Heart right ventricle (tissue), 16 donors: Measurements from ENCODE around the gene UQCR10. TPM values are rescaled to one million over a fixed set of nuclear protein-coding genes. Genes with fewer than 3 reads are reported as not detected.
"Not testable (repeated sequence)": the region's sequence is repeated elsewhere in the genome, so short reads cannot be mapped to it uniquely, and the experiment has no call there.

ENCODE experiments used
- ATAC-seq, 8 donors: fragments of 200-7000 bp; cut with Tn5 transposase; one replicate each; pipeline ENCODE4 v1.9.1; 2020; ENCODE audit warnings: mild to moderate bottlenecking in 8 of 8, moderate library complexity in 8 of 8, moderate number of reproducible peaks in 1 of 8
- DNase-seq, 2 donors: peaks; one replicate each; pipeline ENCODE4 v3.0.0-alpha.2; 2020
- H3K27ac ChIP-seq, 10 donors: fragments of 200-600 bp; sonication (generic) in 2 of 10; one replicate each; pipeline versions ENCODE4 v1.5.0 to v1.8.0; 2020 to 2022; ENCODE audit warnings: mild to moderate bottlenecking in 3 of 10
- H3K27me3 ChIP-seq, 7 donors: fragments of 200-600 bp; one replicate each; pipeline ENCODE4 v1.8.0; 2021 to 2022; ENCODE audit warnings: mild to moderate bottlenecking in 2 of 7
- H3K36me3 ChIP-seq, 9 donors: fragments of 200-600 bp; sonication (generic) in 1 of 9; one replicate each; pipeline versions ENCODE4 v1.5.0 to v1.8.0; 2020 to 2022; ENCODE audit warnings: mild to moderate bottlenecking in 2 of 9
- H3K4me1 ChIP-seq, 9 donors: fragments of 200-600 bp; sonication (generic) in 1 of 9; one replicate each; pipeline versions ENCODE4 v1.5.0 to v1.8.0; 2020 to 2022; ENCODE audit warnings: mild to moderate bottlenecking in 4 of 9
- H3K4me3 ChIP-seq, 10 donors: fragments of 200-600 bp; sonication (generic) in 2 of 10; one replicate each; pipeline versions ENCODE4 v1.5.0 to v1.8.0; 2020 to 2022; ENCODE audit warnings: mild to moderate bottlenecking in 7 of 10, moderate library complexity in 2 of 10
- H3K9me3 ChIP-seq, 11 donors: fragments of 200-600 bp in 10 of 11; sonication (generic) in 2 of 11; one replicate each; pipeline versions ENCODE4 v1.5.0 to v1.8.0; 2013 to 2022; ENCODE audit warnings: mild to moderate bottlenecking in 2 of 11, control low read depth in 1 of 11, moderate library complexity in 1 of 11
- WGBS, 2 donors: extraction: QIAGEN DNeasy Blood & Tissue Kit; methylation state at CpG; one replicate each; pipeline ENCODE4 v1.1.7; 2013; ENCODE audit warnings: inconsistent platforms in 1 of 2; 5-methylcytosine and 5-hydroxymethylcytosine counted together
- intact Hi-C, 10 donors: fragments of 100-400 bp; cut with DNase I; formaldehyde crosslinking; loops; one replicate each; pipeline versions ENCODE4 v1.11.1 to v1.14.2; 2022
- polyA plus RNA-seq, 2 donors: library from polyadenylated mRNA; stranded (reverse); fragments of 200-250 nt; gene quantifications; one replicate each; pipeline ENCODE4 v1.2.3, GENCODE V29; 2013
- total RNA-seq, 10 donors: library from RNA; stranded (reverse); fragmentation: NEBNext Ultra II Directional in 3 of 10; extraction: Animal tissue kit (Norgen Biotek cat#: 25700) in 3 of 10; gene quantifications; one replicate each; pipeline versions ENCODE4 v1.2.1 to v1.2.4, GENCODE V29; 2021 to 2023
- TF ChIP-seq, protein P1 (sequence below), 9 donors: fragments of 200-600 bp; sonication (generic) in 2 of 9; IDR thresholded peaks; one replicate each; pipeline versions ENCODE4 v1.5.0 to v1.8.0; 2021 to 2022; ENCODE audit warnings: antibody characterized with exemption in 9 of 9, mild to moderate bottlenecking in 5 of 9, moderate library complexity in 1 of 9
- donor health status: Arrhythmogenic right ventricular cardiomyopathy.
- donor health status: ischemic (EF 13 %, LVEDD 7.1; RV severe dilation, severe dysfunction).
- donor health status: healthy with polysubstance abuse.
- donor health status: DM: no; HTN: yes; CAD: no.
- donor health status: DM: no; HTN: no; CAD: no.
- donor health status: ischemic (EF 25% LVEDD 6.9; RV normal size, moderate dysfunction).
- donor health status: ischemic (EF 25% LVEDD 5.7; RV mildly dilated, moderate dysfunction).
- donor health status: healthy.
- donor health status: DM: yes; HTN: yes; CAD: no.
- donor health status: Ischemic cardiomyopathy.
- donor health status: ischemic (EF 35%, LVEDD 5.7; RV mildly dilated, moderate dysfunction).
- donor health status: nonischemic (EF 11% LVEDD 7.7; RV severe dilation, severe dysfunction).
- donor health status: DM: yes; HTN: yes; CAD: no.
- donor health status: PGD.
- donor health status: ischemic (EF 29% LVEDD 5.4; RV normal size, mild dysfunction).
- donor health status: nonischemic (EF 23%, LVEDD 6.1; RV moderate dilation, normal function).

The UQCR10 gene
- total and polyA plus RNA-seq, 12 donors = 296 to 963 (median 367) TPM

DNA sequence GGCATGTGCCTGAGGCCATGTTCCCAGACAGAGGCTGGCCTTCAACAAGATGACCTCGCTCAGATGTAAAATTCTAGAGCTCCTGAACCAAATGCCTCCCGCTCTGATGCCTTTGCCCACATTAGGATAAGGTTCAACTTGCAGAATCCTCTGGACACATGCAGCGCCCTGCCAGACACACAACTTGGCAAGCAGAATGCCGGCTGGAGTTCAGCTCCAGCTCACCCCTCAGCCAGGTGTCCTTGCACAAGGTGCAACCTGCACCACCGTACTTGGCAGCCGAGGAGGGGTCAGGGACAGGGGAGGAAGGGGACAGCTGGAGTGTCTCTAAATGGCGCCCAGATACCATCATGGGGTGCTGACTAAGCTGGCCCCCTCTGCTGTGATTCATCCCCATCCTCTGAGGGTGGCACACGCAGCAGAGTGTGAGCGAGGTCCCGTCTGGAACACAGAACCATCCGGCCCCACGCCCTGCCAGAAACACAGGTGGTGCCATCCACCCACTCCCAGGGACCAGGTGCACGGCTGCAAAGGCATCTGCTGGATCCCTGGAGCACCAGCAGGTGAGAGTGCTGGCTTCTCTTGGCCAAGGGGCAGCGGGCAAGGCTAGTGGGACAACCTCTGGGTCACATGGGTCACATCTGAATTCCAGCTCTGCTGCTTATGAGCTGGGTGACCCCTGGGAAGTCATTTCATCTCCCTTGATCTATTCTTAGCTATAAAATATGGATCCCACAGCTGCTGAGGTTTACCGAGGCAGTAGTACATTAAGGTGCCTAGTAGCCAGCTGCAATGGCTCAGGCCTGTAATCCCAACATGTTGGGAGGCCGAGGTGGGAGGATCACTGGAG, 13.1 kb upstream of the UQCR10 start:
- 82 to 94% methylated on average over 16 of the region's 16 CpGs for WGBS, 2 donors
- TF ChIP-seq, protein P1, sequence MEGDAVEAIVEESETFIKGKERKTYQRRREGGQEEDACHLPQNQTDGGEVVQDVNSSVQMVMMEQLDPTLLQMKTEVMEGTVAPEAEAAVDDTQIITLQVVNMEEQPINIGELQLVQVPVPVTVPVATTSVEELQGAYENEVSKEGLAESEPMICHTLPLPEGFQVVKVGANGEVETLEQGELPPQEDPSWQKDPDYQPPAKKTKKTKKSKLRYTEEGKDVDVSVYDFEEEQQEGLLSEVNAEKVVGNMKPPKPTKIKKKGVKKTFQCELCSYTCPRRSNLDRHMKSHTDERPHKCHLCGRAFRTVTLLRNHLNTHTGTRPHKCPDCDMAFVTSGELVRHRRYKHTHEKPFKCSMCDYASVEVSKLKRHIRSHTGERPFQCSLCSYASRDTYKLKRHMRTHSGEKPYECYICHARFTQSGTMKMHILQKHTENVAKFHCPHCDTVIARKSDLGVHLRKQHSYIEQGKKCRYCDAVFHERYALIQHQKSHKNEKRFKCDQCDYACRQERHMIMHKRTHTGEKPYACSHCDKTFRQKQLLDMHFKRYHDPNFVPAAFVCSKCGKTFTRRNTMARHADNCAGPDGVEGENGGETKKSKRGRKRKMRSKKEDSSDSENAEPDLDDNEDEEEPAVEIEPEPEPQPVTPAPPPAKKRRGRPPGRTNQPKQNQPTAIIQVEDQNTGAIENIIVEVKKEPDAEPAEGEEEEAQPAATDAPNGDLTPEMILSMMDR (IDR thresholded peaks at IDR 0.05) = no peak
- Histone ChIP-seq H3K27me3 (no peaks in the 10 kb centered on the region), H3K9me3 (no peaks in the 10 kb centered on the region), H3K36me3 (peaks cover 0 to 27% (median 0%) of the 10 kb centered on the region in 9 donors), H3K4me3 (no peak overlapping the region), H3K27ac (no peak overlapping the region), H3K4me1 (peaks cover 0 to 17% (median 7%) of the 10 kb centered on the region in 9 donors)
- DNase-seq = no peak
- intact Hi-C loops = loop anchor here in 1 of 10 donors (2.0 kb wide), 1 partner anchor 65 kb away; no protein-coding TSS in a partner anchor
- ATAC-seq = peak in 1 of 8 donors; percentile 11

DNA sequence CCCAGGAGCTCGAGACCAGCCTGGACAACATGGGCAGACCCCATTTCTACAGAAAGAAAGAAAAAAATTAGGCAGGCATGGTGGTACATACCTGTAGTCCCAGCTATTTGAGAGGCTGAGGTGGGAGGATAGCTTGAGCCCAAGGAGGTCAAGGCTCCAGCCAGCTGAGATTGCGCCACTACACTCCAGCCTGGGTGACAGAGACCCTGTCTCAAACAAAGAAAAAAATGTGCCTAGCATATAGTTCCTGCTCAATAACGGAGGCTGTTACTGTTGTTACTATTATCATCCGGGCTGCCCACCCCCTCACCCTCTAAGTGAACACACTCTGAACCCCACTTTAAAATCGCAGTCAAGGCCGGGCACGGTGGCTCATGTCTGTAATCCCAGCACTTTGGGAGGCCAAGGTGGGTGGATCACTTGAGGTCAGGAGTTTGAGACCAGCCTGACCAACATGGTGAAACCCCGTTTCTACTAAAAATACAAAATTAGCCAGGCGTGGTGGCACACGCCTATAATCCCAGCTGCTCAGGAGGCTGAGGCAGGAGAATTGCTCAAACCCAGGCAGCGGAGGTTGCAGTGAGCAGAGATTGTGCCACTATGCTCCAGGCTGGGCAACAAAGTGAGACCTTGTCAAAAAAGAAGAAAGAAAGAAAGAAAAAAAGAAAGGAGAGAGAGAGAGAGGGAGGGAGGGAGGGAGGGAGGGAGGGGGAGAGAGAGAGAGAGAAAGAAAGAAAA, 12.3 kb upstream of the UQCR10 start:
- 94 to 95% methylated on average over 11 of the region's 11 CpGs for WGBS, 2 donors
- intact Hi-C loops = loop anchor here in 1 of 10 donors (2.0 kb wide), 1 partner anchor 66 kb away; no protein-coding TSS in a partner anchor
- not testable (repeated sequence) for H3K9me3 ChIP-seq, H3K27me3 ChIP-seq, ATAC-seq, H3K4me3 ChIP-seq, H3K27ac ChIP-seq, DNase-seq
- Histone ChIP-seq H3K36me3 (peaks cover 0 to 27% (median 0%) of the 10 kb centered on the region in 9 donors), H3K4me1 (peaks cover 0 to 18% (median 10%) of the 10 kb centered on the region in 9 donors)

DNA sequence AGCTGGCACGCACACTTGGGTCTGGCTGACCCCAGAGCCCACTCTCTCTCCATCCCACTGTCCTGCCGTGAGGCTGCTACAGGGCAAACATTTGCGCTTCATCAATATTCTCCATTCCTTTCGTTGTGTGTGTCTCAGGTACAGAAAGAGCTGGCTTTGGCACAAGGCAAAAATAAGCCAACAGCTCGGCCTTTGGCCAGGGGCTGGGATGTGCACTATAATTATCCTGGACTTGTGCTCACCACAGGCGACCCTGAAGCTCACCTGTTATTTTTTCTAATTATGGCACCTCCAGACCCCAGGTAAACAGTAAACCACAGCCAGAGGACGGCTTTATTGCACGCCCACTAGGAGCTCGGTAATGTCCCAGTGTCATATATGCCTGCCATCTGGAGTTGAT, 11.3 kb upstream of the UQCR10 start:
- ATAC-seq (peak in 2 of 8 donors; percentile 33 to 44), DNase-seq (no peak)
- no peaks in the 10 kb centered on the region for H3K9me3 ChIP-seq
- no peak overlapping the region for H3K27ac ChIP-seq
- TF ChIP-seq, protein P1 (IDR thresholded peaks at IDR 0.05) = no peak
- peaks cover 0 to 18% (median 10%) of the 10 kb centered on the region in 9 donors for H3K4me1 ChIP-seq
- no peak overlapping the region for H3K4me3 ChIP-seq
- intact Hi-C loops = loop anchor here in 1 of 10 donors (2.0 kb wide), 1 partner anchor 67 kb away; no protein-coding TSS in a partner anchor
- WGBS, 2 donors = 81 to 87% methylated on average over 9 of the region's 9 CpGs
- peaks cover 0 to 22% (median 0%) of the 10 kb centered on the region in 9 donors for H3K36me3 ChIP-seq
- no peaks in the 10 kb centered on the region for H3K27me3 ChIP-seq

DNA sequence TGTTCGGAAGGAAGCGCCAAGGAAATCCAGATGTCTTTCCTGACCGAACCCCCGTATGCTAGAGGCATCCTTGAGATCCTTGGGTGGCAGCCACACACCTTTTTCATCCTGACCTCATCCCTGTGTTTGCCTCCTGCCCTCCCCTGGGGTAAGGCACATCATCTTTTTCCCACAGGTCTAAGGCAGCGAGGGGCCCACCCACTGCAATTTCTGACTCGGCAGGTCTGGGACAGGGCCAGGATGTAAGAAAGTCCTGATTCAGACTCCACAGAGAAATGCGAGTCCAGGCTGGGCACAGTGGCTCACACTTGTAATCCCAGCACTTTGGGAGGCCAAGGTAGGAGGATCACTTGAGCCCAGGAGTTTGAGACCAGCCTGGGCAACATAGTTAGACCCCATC, 10.8 kb upstream of the UQCR10 start:
- 83 to 85% methylated on average over 7 of the region's 7 CpGs for WGBS, 2 donors
- intact Hi-C loops = no loop called here
- ATAC-seq = no peak
- Histone ChIP-seq H3K9me3 (no peaks in the 10 kb centered on the region), H3K36me3 (peaks cover 0 to 22% (median 0%) of the 10 kb centered on the region in 9 donors), H3K27me3 (no peaks in the 10 kb centered on the region), H3K27ac (no peak overlapping the region), H3K4me1 (peaks cover 0 to 18% (median 8%) of the 10 kb centered on the region in 9 donors), H3K4me3 (no peak overlapping the region)
- no peak for DNase-seq
- TF ChIP-seq, protein P1 (IDR thresholded peaks at IDR 0.05) = no peak
